Mucosa of stomach (tissue), 1 donor: ENCODE measurements around the gene KAZN.

Experiments used
- H3K27me3 ChIP-seq: one replicate; pipeline ENCODE4 v1.7.0; 2013; ENCODE audit warnings: mild to moderate bottlenecking, low read length; ENCODE audit not compliant: control insufficient read depth, insufficient read depth
- H3K36me3 ChIP-seq: one replicate; pipeline ENCODE4 v1.7.0; 2013; ENCODE audit warnings: low read length; ENCODE audit not compliant: control insufficient read depth, insufficient read depth
- H3K4me1 ChIP-seq: one replicate; pipeline ENCODE4 v1.7.0; 2013; ENCODE audit warnings: mild to moderate bottlenecking, low read length; ENCODE audit not compliant: control insufficient read depth, insufficient read depth
- H3K4me3 ChIP-seq: one replicate; pipeline ENCODE4 v1.7.0; 2013; ENCODE audit warnings: low read length
- H3K9ac ChIP-seq: one replicate; pipeline ENCODE4 v1.7.0; 2013; ENCODE audit warnings: mild to moderate bottlenecking, low read length, moderate library complexity
- H3K9me3 ChIP-seq: one replicate; pipeline ENCODE4 v1.7.0; 2013; ENCODE audit warnings: mild to moderate bottlenecking, low read length, moderate library complexity; ENCODE audit not compliant: control insufficient read depth
- donor health status: Pancreatic carcinoma.

The KAZN gene

GRCh38 chr1:14994148-14994547 lies 395.7 kb downstream of the KAZN start:
- H3K4me1 ChIP-seq = peaks cover 4% of the 10 kb centered on the region
- no peaks in the 10 kb centered on the region for H3K36me3 ChIP-seq
- H3K9me3 ChIP-seq = no peaks in the 10 kb centered on the region

GRCh38 chr1:14994841-14995437 lies 396.5 kb downstream of the KAZN start:
- Histone ChIP-seq H3K9ac (no peak overlapping the region), H3K4me1 (no peaks in the 10 kb centered on the region), H3K9me3 (no peaks in the 10 kb centered on the region)

More at GRCh38 chr1:14994148-14994547, 395.7 kb downstream of the KAZN start:
- Histone ChIP-seq H3K4me3 (no peak overlapping the region), H3K27me3 (no peaks in the 10 kb centered on the region), H3K9ac (no peak overlapping the region)

GRCh38 chr1:14996133-14997050 lies 397.9 kb downstream of the KAZN start:
- H3K36me3 ChIP-seq = no peaks in the 10 kb centered on the region
- H3K4me1 ChIP-seq = no peaks in the 10 kb centered on the region
- no peaks in the 10 kb centered on the region for H3K9me3 ChIP-seq
- H3K9ac ChIP-seq = no peak overlapping the region
- H3K27me3 ChIP-seq = no peaks in the 10 kb centered on the region
- H3K4me3 ChIP-seq = no peak overlapping the region

More at GRCh38 chr1:14994841-14995437, 396.5 kb downstream of the KAZN start:
- no peaks in the 10 kb centered on the region for H3K36me3 ChIP-seq
- H3K27me3 ChIP-seq = no peaks in the 10 kb centered on the region
- no peak overlapping the region for H3K4me3 ChIP-seq

GRCh38 chr1:14997646-14998276 lies 399.3 kb downstream of the KAZN start:
- H3K9me3 ChIP-seq = no peaks in the 10 kb centered on the region
- H3K4me1 ChIP-seq = no peaks in the 10 kb centered on the region
- no peak overlapping the region for H3K9ac ChIP-seq
- no peaks in the 10 kb centered on the region for H3K36me3 ChIP-seq
- no peaks in the 10 kb centered on the region for H3K27me3 ChIP-seq
- no peak overlapping the region for H3K4me3 ChIP-seq

GRCh38 chr1:14999441-14999840 lies 401.0 kb downstream of the KAZN start:
- no peak overlapping the region for H3K4me3 ChIP-seq

GRCh38 chr1:15000030-15000429 lies 401.5 kb downstream of the KAZN start:
- Histone ChIP-seq H3K36me3 (no peaks in the 10 kb centered on the region), H3K4me1 (peaks cover 2% of the 10 kb centered on the region), H3K9me3 (no peaks in the 10 kb centered on the region), H3K9ac (no peak overlapping the region), H3K27me3 (no peaks in the 10 kb centered on the region), H3K4me3 (no peak overlapping the region)

More at GRCh38 chr1:14999441-14999840, 401.0 kb downstream of the KAZN start:
- no peaks in the 10 kb centered on the region for H3K4me1 ChIP-seq
- no peak overlapping the region for H3K9ac ChIP-seq
- no peaks in the 10 kb centered on the region for H3K9me3 ChIP-seq
- H3K36me3 ChIP-seq = no peaks in the 10 kb centered on the region
- H3K27me3 ChIP-seq = no peaks in the 10 kb centered on the region

GRCh38 chr1:15000671-15001070 lies 402.2 kb downstream of the KAZN start:
- H3K9ac ChIP-seq = no peak overlapping the region
- H3K27me3 ChIP-seq = no peaks in the 10 kb centered on the region
- H3K9me3 ChIP-seq = no peaks in the 10 kb centered on the region
- peaks cover 6% of the 10 kb centered on the region for H3K4me1 ChIP-seq
- no peaks in the 10 kb centered on the region for H3K36me3 ChIP-seq
- H3K4me3 ChIP-seq = no peak overlapping the region

- Histone ChIP-seq H3K4me3 (no peak overlapping the region), H3K9ac (no peak overlapping the region), H3K4me1 (peaks cover 6% of the 10 kb centered on the region), H3K36me3 (no peaks in the 10 kb centered on the region), H3K9me3 (no peaks in the 10 kb centered on the region), H3K27me3 (no peaks in the 10 kb centered on the region)
These were observed 402.9 kb downstream of the KAZN start for GRCh38 chr1:15001317-15001915.

GRCh38 chr1:15002325-15002724 lies 403.8 kb downstream of the KAZN start:
- H3K9me3 ChIP-seq = no peaks in the 10 kb centered on the region
- no peaks in the 10 kb centered on the region for H3K27me3 ChIP-seq
- H3K9ac ChIP-seq = no peak overlapping the region
- no peaks in the 10 kb centered on the region for H3K36me3 ChIP-seq
- no peak overlapping the region for H3K4me3 ChIP-seq
- H3K4me1 ChIP-seq = peaks cover 10% of the 10 kb centered on the region

GRCh38 chr1:15004396-15004795 lies 405.9 kb downstream of the KAZN start:
- Histone ChIP-seq H3K4me1 (peaks cover 24% of the 10 kb centered on the region), H3K27me3 (no peaks in the 10 kb centered on the region), H3K9me3 (no peaks in the 10 kb centered on the region), H3K36me3 (no peaks in the 10 kb centered on the region), H3K9ac (no peak overlapping the region), H3K4me3 (no peak overlapping the region)

- Histone ChIP-seq H3K4me1 (peaks cover 24% of the 10 kb centered on the region), H3K9me3 (no peaks in the 10 kb centered on the region), H3K9ac (no peak overlapping the region), H3K4me3 (no peak overlapping the region), H3K36me3 (no peaks in the 10 kb centered on the region), H3K27me3 (no peaks in the 10 kb centered on the region)
These were observed 406.6 kb downstream of the KAZN start for GRCh38 chr1:15005116-15005515.

GRCh38 chr1:15007368-15007767 lies 408.9 kb downstream of the KAZN start:
- H3K9ac ChIP-seq = no peak overlapping the region

More at GRCh38 chr1:15007368-15007767, 408.9 kb downstream of the KAZN start:
- Histone ChIP-seq H3K4me3 (no peak overlapping the region), H3K36me3 (no peaks in the 10 kb centered on the region), H3K27me3 (no peaks in the 10 kb centered on the region), H3K9me3 (no peaks in the 10 kb centered on the region), H3K4me1 (peaks cover 24% of the 10 kb centered on the region)
